ENCODE data around the gene MRPL1. TPM values are rescaled to one million over a fixed set of nuclear protein-coding genes. Genes with fewer than 3 reads are reported as not detected.

The MRPL1 gene
- total and polyA plus RNA-seq, 2 of the 13 experiments (the other 11 are each of a cell fraction or from before 2014, with no cell fraction given) = 23.3 to 61.5 TPM

DNA sequence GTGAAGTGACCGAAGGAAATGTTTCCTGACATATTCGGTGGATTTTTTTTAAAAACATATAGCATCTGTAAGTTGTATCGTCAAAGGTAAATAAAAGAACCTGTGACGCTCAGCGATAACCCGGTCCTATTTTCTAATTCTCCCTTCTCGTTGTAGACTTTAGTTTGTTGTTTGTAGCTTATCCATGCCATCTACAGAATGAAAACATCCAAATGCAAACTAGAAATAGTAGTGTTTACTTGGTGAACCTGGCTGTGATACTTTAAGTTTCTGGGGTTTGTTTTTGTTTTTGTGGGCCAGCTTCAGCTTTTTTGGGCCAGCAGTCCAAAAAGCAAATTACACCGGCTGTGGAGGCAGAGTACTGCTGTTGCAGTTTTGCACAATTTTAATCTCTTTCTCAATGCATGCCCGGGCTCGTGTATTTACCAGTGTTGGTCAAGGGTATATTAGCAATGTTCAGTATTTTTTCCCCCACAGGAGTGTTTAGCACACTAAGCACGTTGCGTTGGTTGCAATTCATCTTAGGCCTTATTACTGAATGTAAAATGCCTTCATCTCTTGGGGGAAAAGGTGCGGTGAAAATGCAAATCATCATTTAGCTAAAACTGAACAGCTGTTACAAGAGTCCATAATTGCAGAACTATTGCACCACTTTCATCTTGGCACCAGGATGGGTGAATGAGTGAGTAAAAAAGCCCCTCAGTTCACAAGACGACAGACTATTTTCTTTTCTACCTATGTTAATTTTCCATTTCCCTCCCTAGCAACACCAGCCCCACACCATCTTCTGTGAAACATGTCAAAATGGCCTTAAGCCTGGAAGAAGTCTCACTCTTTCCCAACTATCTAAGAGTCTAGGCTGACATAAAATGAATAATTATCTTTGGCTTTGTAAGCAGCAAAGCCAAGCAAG lies 41.7 kb upstream of the MRPL1 start:
- Histone ChIP-seq H3K4me2 (ENCODE audit: low read depth, low read length) (peak overlapping the region; percentile 90), H3K9ac (ENCODE audit: insufficient read depth, low read depth, low read length) (peak overlapping the region; percentile 88), H3K4me3 (replicated peaks in 1 of 3; ENCODE audit: insufficient read depth in 1 of 3, low read depth in 2 of 3, low read length in 3 of 3) (peak overlapping the region; percentile 94 to 100 (median 99)), H3K9me3 (ENCODE audit: low read length) (no peaks in the 10 kb centered on the region), H3K36me3 (replicated peaks in 1 of 2; ENCODE audit: control insufficient read depth in 1 of 2, insufficient read depth in 2 of 2, low read length in 2 of 2) (no peaks in the 10 kb centered on the region), H3K27ac (ENCODE audit: extremely low read length, insufficient read depth, low read length) (peak overlapping the region; percentile 92), H4K20me1 (ENCODE audit: insufficient read depth, low read length) (no peaks in the 10 kb centered on the region), H2AFZ (ENCODE audit: low read length) (peak overlapping the region; percentile 97), H3K4me1 (ENCODE audit: insufficient read depth, low read length) (peaks cover 20% of the 10 kb centered on the region), H3K27me3 (ENCODE audit: control insufficient read depth in 1 of 2, insufficient read depth in 2 of 2, low read length in 2 of 2) (peaks cover 0 to 3% of the 10 kb centered on the region in 2 experiments; a peak in 1 of 5 replicates), H3K79me2 (ENCODE audit: insufficient read depth, low read length) (peaks cover 31% of the 10 kb centered on the region)
- ChIA-PET POLR2A (interaction anchor here (1.2 to 2.1 kb wide), 4 partner anchors 10 to 185 kb away, joined by 3 to 43 read pairs (median 4); partner anchors contain the start of gene MRPL1), CTCF (ENCODE audit: low intra/inter-chr PET ratio, low total read pairs) (no interaction called here)
- 1% methylated on average over 14 of the region's 14 CpGs for WGBS (ENCODE audit: low lambda C conversion rate)
- intact Hi-C loops (cut with micrococcal nuclease; ENCODE audit: unreplicated experiment) = loop anchor here (1.0 kb wide), 2 partner anchors 41 to 121 kb away; partner anchors contain the start of gene MRPL1
- in situ Hi-C loops (cut with HindIII; ENCODE audit: extremely low pct_ligation_motif_present, low pct_unique_long_range_greater_than_20kb) = no loop called here
- BruUV-seq (replicated peaks) = TSS peak; percentile 81
- no peak for ATAC-seq
- TF ChIP-seq ZNF879 (CRISPR knock-in tag; IDR thresholded peaks at IDR 0.05) = 0 out of 2 replicates have a peak, but pooled peaks have one; percentile 21
- peak; percentile 7; the same call in 1 of the 2 replicates for TF ChIP-seq POGZ (CRISPR knock-in tag; IDR thresholded peaks at IDR 0.05)
- TF ChIP-seq ZNF510 (CRISPR knock-in tag; IDR thresholded peaks at IDR 0.05; ENCODE audit: low read depth) = no peak
- TF ChIP-seq GABPA (IDR thresholded peaks at IDR 0.05; ENCODE audit: low read depth, low read length) = no peak
- TF ChIP-seq GABPA (CRISPR knock-in tag; IDR thresholded peaks at IDR 0.05; ENCODE audit: low read depth) = 0 out of 2 replicates have a peak, but pooled peaks have one; percentile 3
- TF ChIP-seq CBX2 (IDR thresholded peaks at IDR 0.05; ENCODE audit: low read depth, low read length) = 0 out of 2 replicates have a peak, but pooled peaks have one; percentile 7
- no peak for TF ChIP-seq CBX2 (CRISPR knock-in tag; IDR thresholded peaks at IDR 0.05; ENCODE audit: low read depth)
- peak; percentile 17 for TF ChIP-seq DMAP1 (CRISPR knock-in tag; IDR thresholded peaks at IDR 0.05)
- peak; percentile 75; the same call in 1 of the 2 replicates for TF ChIP-seq TGIF2 (CRISPR knock-in tag; IDR thresholded peaks at IDR 0.05)
- TF ChIP-seq, protein P1, sequence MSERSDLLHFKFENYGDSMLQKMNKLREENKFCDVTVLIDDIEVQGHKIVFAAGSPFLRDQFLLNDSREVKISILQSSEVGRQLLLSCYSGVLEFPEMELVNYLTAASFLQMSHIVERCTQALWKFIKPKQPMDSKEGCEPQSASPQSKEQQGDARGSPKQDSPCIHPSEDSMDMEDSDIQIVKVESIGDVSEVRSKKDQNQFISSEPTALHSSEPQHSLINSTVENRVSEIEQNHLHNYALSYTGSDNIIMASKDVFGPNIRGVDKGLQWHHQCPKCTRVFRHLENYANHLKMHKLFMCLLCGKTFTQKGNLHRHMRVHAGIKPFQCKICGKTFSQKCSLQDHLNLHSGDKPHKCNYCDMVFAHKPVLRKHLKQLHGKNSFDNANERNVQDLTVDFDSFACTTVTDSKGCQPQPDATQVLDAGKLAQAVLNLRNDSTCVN (CRISPR knock-in tag; IDR thresholded peaks at IDR 0.05; ENCODE audit: borderline replicate concordance) = no peak
- no peak for FAIRE-seq
- DNase-seq (ENCODE audit: low spot score) = no peak
